OCI-LY7 (cell line): ENCODE data around the gene RNASEH2C. TPM values are rescaled to one million over a fixed set of nuclear protein-coding genes. Genes with fewer than 3 reads are reported as not detected.

Source experiments
- BruUV-seq: library from RNA; stranded (reverse); fragments of 400-500 nt; replicated peaks from 2 replicates; lab custom pipeline; 2021; lab: Mats Ljungman, UMichigan
- CTCF ChIA-PET: fragments of 300-600 bp; sonication (Branson Sonifier 250); formaldehyde crosslinking; loops from one replicate; lab custom pipeline; 2022; ENCODE audit warnings: antibody characterized with exemption; ENCODE audit not compliant: unreplicated experiment; lab: Charles Lee
- POLR2A ChIA-PET: fragments of 300-600 bp; sonication (Branson Sonifier 250); formaldehyde crosslinking; loops from one replicate; lab custom pipeline; 2022; ENCODE audit warnings: antibody characterized with exemption; lab: Charles Lee
- DNase-seq: peaks from one replicate; pipeline ENCODE4 v3.0.0-alpha.2; 2015; ENCODE audit warnings: low spot score
- H2AFZ ChIP-seq: fragments of 200-600 bp; sonication (generic), shearing (Covaris generic); 2 replicates; pipeline ENCODE4 v1.6.1; 2014; ENCODE audit warnings: mild to moderate bottlenecking, antibody characterized with exemption, low read length, moderate library complexity
- H3K27ac ChIP-seq: fragments of 200-600 bp; sonication (generic); 2 replicates; pipeline ENCODE4 v1.5.1; 2014; ENCODE audit warnings: mixed run types, low read depth, mild to moderate bottlenecking, moderate library complexity, low read length, inconsistent platforms; ENCODE audit not compliant: poor library complexity, severe bottlenecking
- H3K36me3 ChIP-seq: fragments of 200-600 bp; sonication (generic); 2 replicates; pipeline ENCODE4 v1.6.1; 2014; ENCODE audit warnings: mild to moderate bottlenecking, antibody characterized with exemption, low read length, moderate library complexity, mixed read lengths; ENCODE audit not compliant: insufficient read depth
- H3K4me1 ChIP-seq: fragments of 200-600 bp; sonication (generic); 2 replicates; pipeline ENCODE4 v1.5.1; 2014; ENCODE audit warnings: mild to moderate bottlenecking, low read length; ENCODE audit not compliant: insufficient read depth, poor library complexity, severe bottlenecking
- H3K4me2 ChIP-seq: fragments of 200-600 bp; sonication (generic); 2 replicates; pipeline ENCODE4 v1.6.1; 2014; ENCODE audit warnings: mild to moderate bottlenecking, low read length
- H3K4me3 ChIP-seq: fragments of 200-600 bp; sonication (generic); 2 replicates; pipeline ENCODE4 v1.5.1; 2014; ENCODE audit warnings: mild to moderate bottlenecking, low read depth, low read length; ENCODE audit not compliant: poor library complexity, severe bottlenecking
- H3K79me2 ChIP-seq: fragments of 200-600 bp; sonication (generic); 2 replicates; pipeline ENCODE4 v1.6.1; 2016; ENCODE audit warnings: low read depth, mild to moderate bottlenecking, low read length, moderate library complexity, mixed read lengths; ENCODE audit not compliant: insufficient read depth
- H3K9me2 ChIP-seq: fragments of 200-600 bp; sonication (generic); 2 replicates; pipeline ENCODE4 v1.6.1; 2016; ENCODE audit warnings: mild to moderate bottlenecking, low read length, mixed read lengths; ENCODE audit not compliant: insufficient read depth
- H3K9me3 ChIP-seq: fragments of 200-600 bp; sonication (generic); 2 replicates; pipeline ENCODE4 v1.6.1; 2014; ENCODE audit warnings: mild to moderate bottlenecking, mixed run types, low read length, mixed read lengths
- H4K20me1 ChIP-seq: fragments of 200-600 bp; sonication (generic); 2 replicates; pipeline ENCODE4 v1.6.1; 2014; ENCODE audit warnings: mild to moderate bottlenecking, antibody characterized with exemption, low read length, moderate library complexity, mixed read lengths; ENCODE audit not compliant: insufficient read depth
- CTCF ChIP-seq: fragments of 200-600 bp; sonication (generic); conservative IDR thresholded peaks from 2 replicates; pipeline ENCODE4 v1.5.1; 2014; ENCODE audit warnings: mild to moderate bottlenecking, antibody characterized with exemption, low read length, moderate library complexity, mixed read lengths
- EZH2phosphoT487 ChIP-seq: fragments of 200-600 bp; sonication (generic); IDR thresholded peaks from 2 replicates; pipeline ENCODE4 v1.6.1; 2018; ENCODE audit warnings: low read depth, borderline replicate concordance, mild to moderate bottlenecking, mixed run types, antibody characterized with exemption, low read length, moderate library complexity, mixed read lengths
- intact Hi-C: fragments of 100-400 bp; cut with micrococcal nuclease; formaldehyde crosslinking; loops from one replicate; pipeline ENCODE4 v1.10.0; 2022; ENCODE audit not compliant: unreplicated experiment
- total RNA-seq, 2 experiments: library from RNA; depleted of rRNA in 1 of 2; stranded (reverse); fragments of >200 nt in 1 of 2; shearing (Covaris generic) in 1 of 2; gene quantifications; 2 replicates each; pipeline ENCODE4 v1.2.3, GENCODE V29; 2014 to 2022

Gene RNASEH2C
- total RNA-seq, 2 experiments from 2014 or later = 92.7 to 100 TPM

GRCh38 chr11:65680192-65680743 lies 40.3 kb downstream of the RNASEH2C start:
- no peaks in the 10 kb centered on the region for H3K9me2 ChIP-seq
- no peaks in the 10 kb centered on the region for H3K36me3 ChIP-seq
- H3K79me2 ChIP-seq = no peaks in the 10 kb centered on the region
- intact Hi-C loops = no loop called here
- H2AFZ ChIP-seq = no peak overlapping the region
- no peak for DNase-seq
- ChIA-PET CTCF (no interaction called here), POLR2A (interaction anchor here (0.7 kb wide), 3 partner anchors 9 to 194 kb away, joined by 3 to 5 read pairs (median 3); no protein-coding TSS in a partner anchor)
- TF ChIP-seq CTCF = no peak
- no peaks in the 10 kb centered on the region for H3K4me1 ChIP-seq
- no peak overlapping the region for H3K27ac ChIP-seq
- H3K9me3 ChIP-seq = no peaks in the 10 kb centered on the region
- no peak overlapping the region for H3K4me2 ChIP-seq
- H4K20me1 ChIP-seq = no peaks in the 10 kb centered on the region
- no peak overlapping the region for H3K4me3 ChIP-seq
- no TSS peak for BruUV-seq

- no peak overlapping the region for H2AFZ ChIP-seq
- no peak overlapping the region for H3K4me2 ChIP-seq
- intact Hi-C loops = no loop called here
- CTCF ChIA-PET = no interaction called here
- POLR2A ChIA-PET = no interaction called here
- no peak overlapping the region for H3K4me3 ChIP-seq
- no peaks in the 10 kb centered on the region for H3K9me2 ChIP-seq
- no peaks in the 10 kb centered on the region for H3K4me1 ChIP-seq
- H3K9me3 ChIP-seq = no peaks in the 10 kb centered on the region
- no peaks in the 10 kb centered on the region for H3K36me3 ChIP-seq
- H4K20me1 ChIP-seq = no peaks in the 10 kb centered on the region
- no TSS peak for BruUV-seq
- no peak for DNase-seq
- H3K27ac ChIP-seq = no peak overlapping the region
- H3K79me2 ChIP-seq = no peaks in the 10 kb centered on the region
- TF ChIP-seq EZH2phosphoT487 (no peak), CTCF (no peak)
These were observed 47.6 kb downstream of the RNASEH2C start for GRCh38 chr11:65672982-65673381.

GRCh38 chr11:65672180-65672860 lies 48.3 kb downstream of the RNASEH2C start:
- intact Hi-C loops = no loop called here
- Histone ChIP-seq H3K4me1 (no peaks in the 10 kb centered on the region), H3K36me3 (no peaks in the 10 kb centered on the region), H3K9me2 (no peaks in the 10 kb centered on the region), H3K4me2 (no peak overlapping the region), H3K27ac (no peak overlapping the region), H2AFZ (no peak overlapping the region), H3K79me2 (no peaks in the 10 kb centered on the region), H3K9me3 (no peaks in the 10 kb centered on the region), H3K4me3 (no peak overlapping the region), H4K20me1 (no peaks in the 10 kb centered on the region)
- no peak for TF ChIP-seq EZH2phosphoT487
- TF ChIP-seq CTCF = no peak
- ChIA-PET POLR2A (no interaction called here), CTCF (interaction anchor here (0.6 kb wide), 1 partner anchor 33 kb away, joined by 3 read pairs; no protein-coding TSS in a partner anchor)
- no peak for DNase-seq
- BruUV-seq = no TSS peak
